AG09319 (cell line): ENCODE data around the gene CACNA1I.

ENCODE experiments used
- DNase-seq: peaks from one replicate; pipeline ENCODE4 v3.0.0-alpha.2; 2010; ENCODE audit warnings: low read depth; ENCODE audit errors: extremely low read depth
- CTCF ChIP-seq: IDR thresholded peaks from 2 replicates; pipeline ENCODE4 v1.5.1; 2011; ENCODE audit warnings: low read depth, mild to moderate bottlenecking, inconsistent platforms, low read length, moderate library complexity

The CACNA1I gene

GRCh38 chr22:39563571-39564428 lies 6.8 kb upstream of the CACNA1I start:
- DNase-seq, result no peak
- TF ChIP-seq CTCF, result no peak

- no peak for TF ChIP-seq CTCF
- DNase-seq, result no peak
Measured at GRCh38 chr22:39565414-39565944, 5.1 kb upstream of the CACNA1I start.

- no peak for DNase-seq
Measured at GRCh38 chr22:39567135-39567946, 3.2 kb upstream of the CACNA1I start.

GRCh38 chr22:39568278-39568981 lies 2.1 kb upstream of the CACNA1I start:
- TF ChIP-seq CTCF, result no peak
- DNase-seq, result no peak

More at GRCh38 chr22:39567135-39567946, 3.2 kb upstream of the CACNA1I start:
- TF ChIP-seq CTCF, result no peak

- TF ChIP-seq CTCF, result no peak
Measured at GRCh38 chr22:39569066-39569465, 1.5 kb upstream of the CACNA1I start.

GRCh38 chr22:39570226-39570625 lies 327 bp upstream of the CACNA1I start:
- no peak for TF ChIP-seq CTCF
- no peak for DNase-seq

More at GRCh38 chr22:39569066-39569465, 1.5 kb upstream of the CACNA1I start:
- no peak for DNase-seq
